Trophoblast cell (in vitro differentiated cells and primary cell): ENCODE data around the gene HPCAL4.

Source experiments
- DNase-seq, 2 donors: peaks; one replicate each; pipeline ENCODE4 v3.0.0-alpha.2; 2016
- H2AFZ ChIP-seq: 2 replicates; pipeline ENCODE4 v1.6.1; 2013; ENCODE audit warnings: low read length, moderate library complexity, mild to moderate bottlenecking; ENCODE audit not compliant: insufficient read depth, poor library complexity
- H2AK5ac ChIP-seq: 2 replicates; pipeline ENCODE4 v1.6.1; 2013; ENCODE audit warnings: mild to moderate bottlenecking, low read length
- H2BK120ac ChIP-seq: 2 replicates; pipeline ENCODE4 v1.6.1; 2013; ENCODE audit warnings: low read length, mild to moderate bottlenecking, moderate library complexity; ENCODE audit not compliant: insufficient read depth, poor library complexity
- H2BK12ac ChIP-seq: 2 replicates; pipeline ENCODE4 v1.6.1; 2013; ENCODE audit warnings: mild to moderate bottlenecking, low read length, moderate library complexity
- H2BK5ac ChIP-seq: 2 replicates; pipeline ENCODE4 v1.6.1; 2013; ENCODE audit warnings: low read length, low read depth, moderate library complexity, mild to moderate bottlenecking; ENCODE audit not compliant: poor library complexity
- H3K14ac ChIP-seq: 2 replicates; pipeline ENCODE4 v1.6.1; 2013; ENCODE audit warnings: mild to moderate bottlenecking, low read length
- H3K18ac ChIP-seq: 2 replicates; pipeline ENCODE4 v1.6.1; 2013; ENCODE audit warnings: mild to moderate bottlenecking, low read length
- H3K23ac ChIP-seq: 2 replicates; pipeline ENCODE4 v1.6.1; 2013; ENCODE audit warnings: low read length
- H3K27ac ChIP-seq: 2 replicates; pipeline ENCODE4 v1.5.1; 2013; ENCODE audit warnings: low read depth, mild to moderate bottlenecking, inconsistent platforms, low read length, moderate library complexity
- H3K27me3 ChIP-seq: 2 replicates; pipeline ENCODE4 v1.6.1; 2013; ENCODE audit warnings: inconsistent platforms, mild to moderate bottlenecking, low read length, moderate library complexity; ENCODE audit not compliant: insufficient read depth
- H3K36me3 ChIP-seq, 2 experiments: 1 replicate in 1 of 2; 2 replicates in 1 of 2; pipeline ENCODE4 v1.6.1; 2013; ENCODE audit warnings: low read length in 2 of 2, mild to moderate bottlenecking in 2 of 2, moderate library complexity in 1 of 2; ENCODE audit not compliant: insufficient read depth in 2 of 2, control insufficient read depth in 1 of 2
- H3K4ac ChIP-seq: 2 replicates; pipeline ENCODE4 v1.6.1; 2013; ENCODE audit warnings: low read depth, mild to moderate bottlenecking, low read length, moderate library complexity
- H3K4me1 ChIP-seq, 2 experiments: 1 replicate in 1 of 2; 2 replicates in 1 of 2; pipeline ENCODE4 v1.6.1; 2013; ENCODE audit warnings: low read length in 2 of 2, mild to moderate bottlenecking in 2 of 2, moderate library complexity in 1 of 2; ENCODE audit not compliant: insufficient read depth in 2 of 2, control insufficient read depth in 1 of 2
- H3K4me2 ChIP-seq: 2 replicates; pipeline ENCODE4 v1.6.1; 2013; ENCODE audit warnings: inconsistent platforms, mild to moderate bottlenecking, low read length, moderate library complexity
- H3K4me3 ChIP-seq: 2 replicates; pipeline ENCODE4 v1.5.1; 2013; ENCODE audit warnings: mild to moderate bottlenecking, low read depth, low read length, inconsistent platforms
- H3K79me1 ChIP-seq: one replicate; pipeline ENCODE4 v1.6.1; 2013; ENCODE audit warnings: low read length
- H3K79me2 ChIP-seq: 2 replicates; pipeline ENCODE4 v1.6.1; 2013; ENCODE audit warnings: low read length, mild to moderate bottlenecking; ENCODE audit not compliant: control insufficient read depth, insufficient read depth, poor library complexity
- H3K9ac ChIP-seq: 2 replicates; pipeline ENCODE4 v1.6.1; 2013; ENCODE audit warnings: mild to moderate bottlenecking, low read length
- H3K9me3 ChIP-seq: 2 replicates; pipeline ENCODE4 v1.6.1; 2013; ENCODE audit warnings: low read depth, mild to moderate bottlenecking, control low read depth, inconsistent platforms, low read length; ENCODE audit not compliant: insufficient read depth
- H4K12ac ChIP-seq: 2 replicates; pipeline ENCODE4 v1.6.1; 2013; ENCODE audit warnings: low read depth, mild to moderate bottlenecking, low read length, moderate library complexity
- H4K8ac ChIP-seq: 2 replicates; pipeline ENCODE4 v1.6.1; 2013; ENCODE audit warnings: low read depth, mild to moderate bottlenecking, low read length, moderate library complexity
- H4K91ac ChIP-seq: one replicate; pipeline ENCODE4 v1.6.1; 2013; ENCODE audit warnings: low read depth, mild to moderate bottlenecking, low read length, moderate library complexity
- WGBS: extraction: QIAGEN DNeasy Blood & Tissue Kit; methylation state at CpG from one replicate; pipeline ENCODE4 v1.1.7; 2013; ENCODE audit warnings: missing lambda C conversion rate; ENCODE audit not compliant: insufficient read length, insufficient coverage; ENCODE audit errors: extremely low coverage; 5-methylcytosine and 5-hydroxymethylcytosine counted together

HPCAL4 gene

DNA sequence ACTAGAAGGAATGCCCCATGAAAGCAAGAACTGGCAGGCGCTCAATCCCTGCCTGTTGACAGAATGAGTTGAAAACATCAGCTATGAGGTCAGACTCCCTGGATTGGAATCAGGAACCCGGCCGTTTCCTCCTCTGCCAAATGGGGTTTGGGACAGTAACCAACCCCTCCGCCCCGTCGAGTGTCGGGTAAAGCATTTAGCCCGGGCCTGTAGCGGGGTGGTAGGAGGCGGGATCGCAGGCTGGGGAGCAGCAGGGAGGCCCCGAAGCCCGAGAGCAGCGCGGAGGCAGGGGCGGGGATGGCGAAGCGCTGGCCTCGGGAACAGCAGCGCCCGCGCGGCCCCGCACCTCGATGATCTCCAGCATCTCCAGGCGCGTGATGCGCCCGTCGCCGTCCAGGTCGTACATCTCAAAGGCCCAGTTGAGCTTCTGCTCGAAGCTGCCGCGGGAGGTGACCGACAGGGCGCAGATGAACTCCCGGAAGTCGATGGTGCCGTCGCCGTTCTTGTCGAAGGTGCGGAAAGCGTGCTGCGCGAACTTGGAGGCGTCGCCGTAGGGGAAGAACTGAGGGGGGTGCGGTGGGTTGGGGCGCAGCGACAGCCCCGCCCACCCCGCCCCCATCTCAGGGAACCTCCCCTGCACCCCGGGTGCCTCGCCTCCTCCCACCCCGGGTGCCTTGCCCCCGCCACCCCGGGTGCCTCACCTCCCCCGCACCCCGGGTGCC, 7.5 kb downstream of the HPCAL4 start:
- Histone ChIP-seq H3K4me3 (no peak overlapping the region), H3K4me2 (no peak overlapping the region), H2BK120ac (no peak overlapping the region), H2BK12ac (no peak overlapping the region), H4K91ac (no peak overlapping the region), H3K79me1 (no peaks in the 10 kb centered on the region), H3K14ac (no peak overlapping the region), H3K27ac (no peak overlapping the region), H3K79me2 (no peaks in the 10 kb centered on the region), H2BK5ac (no peak overlapping the region), H3K4ac (no peak overlapping the region), H3K23ac (no peak overlapping the region), H2AFZ (no peak overlapping the region), H3K18ac (no peak overlapping the region), H4K12ac (no peak overlapping the region), H3K9ac (no peak overlapping the region), H3K4me1 (peaks cover 3 to 4% of the 10 kb centered on the region in 2 experiments), H3K27me3 (peaks cover 55% of the 10 kb centered on the region), H2AK5ac (no peak overlapping the region), H3K9me3 (peaks cover 16% of the 10 kb centered on the region), H3K36me3 (no peaks in the 10 kb centered on the region), H4K8ac (no peak overlapping the region)
- no peak for DNase-seq
- WGBS: no CpG with 5 or more reads among the region's 62 CpGs

GRCh38 chr1:39681999-39682398, 9.2 kb downstream of the HPCAL4 start:
- Histone ChIP-seq H4K91ac (no peak overlapping the region), H3K9me3 (peaks cover 14% of the 10 kb centered on the region), H2BK5ac (no peak overlapping the region), H3K9ac (no peak overlapping the region), H3K27me3 (peaks cover 56% of the 10 kb centered on the region), H3K4ac (no peak overlapping the region), H3K36me3 (no peaks in the 10 kb centered on the region), H3K4me3 (no peak overlapping the region), H3K79me2 (no peaks in the 10 kb centered on the region), H3K27ac (no peak overlapping the region), H4K12ac (no peak overlapping the region), H4K8ac (no peak overlapping the region), H3K79me1 (no peaks in the 10 kb centered on the region), H2AK5ac (no peak overlapping the region), H2BK120ac (no peak overlapping the region), H3K18ac (no peak overlapping the region), H3K23ac (no peak overlapping the region), H2AFZ (no peak overlapping the region), H2BK12ac (no peak overlapping the region), H3K4me1 (no peaks in the 10 kb centered on the region), H3K14ac (no peak overlapping the region), H3K4me2 (no peak overlapping the region)
- DNase-seq: no peak
- no CpG with 5 or more reads among the region's 1 CpG for WGBS

DNA sequence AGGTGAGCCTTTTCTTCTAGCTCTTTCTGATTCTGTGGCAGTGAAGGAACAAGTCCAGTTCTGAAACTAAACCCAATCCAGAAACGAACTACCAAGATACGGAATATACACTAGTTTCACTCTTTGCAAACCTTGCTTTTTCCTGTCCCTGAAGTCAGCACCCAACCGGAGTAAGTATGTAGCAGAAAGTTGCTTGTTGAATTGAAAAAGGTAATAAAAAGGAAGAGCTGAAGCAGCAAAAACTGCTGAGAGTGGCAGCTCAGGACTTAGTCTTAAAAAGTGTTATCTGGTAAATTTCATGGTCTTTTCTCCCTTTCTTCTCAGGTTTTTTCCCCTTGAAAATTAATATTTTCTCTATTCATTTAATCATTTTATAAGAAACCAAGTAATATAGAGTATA, 9.9 kb downstream of the HPCAL4 start:
- Histone ChIP-seq H3K4me1 (no peaks in the 10 kb centered on the region), H3K4me3 (no peak overlapping the region), H4K91ac (no peak overlapping the region), H3K9me3 (peaks cover 14% of the 10 kb centered on the region), H2BK5ac (no peak overlapping the region), H3K14ac (no peak overlapping the region), H3K36me3 (no peaks in the 10 kb centered on the region), H3K27me3 (peaks cover 57% of the 10 kb centered on the region), H3K4me2 (no peak overlapping the region), H3K79me2 (no peaks in the 10 kb centered on the region), H4K12ac (no peak overlapping the region), H2BK12ac (no peak overlapping the region), H2AK5ac (no peak overlapping the region), H3K27ac (no peak overlapping the region), H3K9ac (no peak overlapping the region), H3K79me1 (no peaks in the 10 kb centered on the region), H2AFZ (no peak overlapping the region), H2BK120ac (no peak overlapping the region), H3K18ac (no peak overlapping the region), H3K4ac (no peak overlapping the region), H4K8ac (no peak overlapping the region), H3K23ac (no peak overlapping the region)
- WGBS: no CpG with 5 or more reads among the region's 3 CpGs
- DNase-seq: no peak

GRCh38 chr1:39680751-39681150, 10.5 kb downstream of the HPCAL4 start:
- Histone ChIP-seq H3K79me1 (no peaks in the 10 kb centered on the region), H3K4me1 (no peaks in the 10 kb centered on the region), H2AFZ (no peak overlapping the region), H3K9me3 (peaks cover 14% of the 10 kb centered on the region), H3K9ac (no peak overlapping the region), H2BK12ac (no peak overlapping the region), H3K27me3 (peaks cover 57% of the 10 kb centered on the region), H3K4me3 (no peak overlapping the region), H2AK5ac (no peak overlapping the region), H3K36me3 (no peaks in the 10 kb centered on the region), H4K91ac (no peak overlapping the region), H2BK5ac (no peak overlapping the region), H3K14ac (no peak overlapping the region), H3K79me2 (no peaks in the 10 kb centered on the region), H3K4ac (no peak overlapping the region), H2BK120ac (no peak overlapping the region), H4K12ac (no peak overlapping the region), H3K27ac (no peak overlapping the region), H3K18ac (no peak overlapping the region), H4K8ac (no peak overlapping the region), H3K4me2 (no peak overlapping the region), H3K23ac (no peak overlapping the region)
- no peak for DNase-seq
- WGBS: no CpG with 5 or more reads among the region's 4 CpGs
